GM12875 (cell line): ENCODE results near the gene MBD6.
"Not testable (repeated sequence)": the region's sequence is repeated elsewhere in the genome, so short reads cannot be mapped to it uniquely, and the experiment has no call there.

Source experiments
- H3K4me3 ChIP-seq: one replicate; pipeline ENCODE4 v1.5.1; 2011; ENCODE audit warnings: low read depth, low read length, control low read depth
- TF ChIP-seq, protein P1 (sequence below): IDR thresholded peaks from 2 replicates; pipeline ENCODE4 v1.5.1; 2011; ENCODE audit warnings: low read depth, mild to moderate bottlenecking, control low read depth, inconsistent platforms, low read length, moderate library complexity, borderline replicate concordance; ENCODE audit not compliant: insufficient read depth

The MBD6 gene

GRCh38 chr12:57491393-57492280, 31.0 kb upstream of the MBD6 start:
- TF ChIP-seq, protein P1, sequence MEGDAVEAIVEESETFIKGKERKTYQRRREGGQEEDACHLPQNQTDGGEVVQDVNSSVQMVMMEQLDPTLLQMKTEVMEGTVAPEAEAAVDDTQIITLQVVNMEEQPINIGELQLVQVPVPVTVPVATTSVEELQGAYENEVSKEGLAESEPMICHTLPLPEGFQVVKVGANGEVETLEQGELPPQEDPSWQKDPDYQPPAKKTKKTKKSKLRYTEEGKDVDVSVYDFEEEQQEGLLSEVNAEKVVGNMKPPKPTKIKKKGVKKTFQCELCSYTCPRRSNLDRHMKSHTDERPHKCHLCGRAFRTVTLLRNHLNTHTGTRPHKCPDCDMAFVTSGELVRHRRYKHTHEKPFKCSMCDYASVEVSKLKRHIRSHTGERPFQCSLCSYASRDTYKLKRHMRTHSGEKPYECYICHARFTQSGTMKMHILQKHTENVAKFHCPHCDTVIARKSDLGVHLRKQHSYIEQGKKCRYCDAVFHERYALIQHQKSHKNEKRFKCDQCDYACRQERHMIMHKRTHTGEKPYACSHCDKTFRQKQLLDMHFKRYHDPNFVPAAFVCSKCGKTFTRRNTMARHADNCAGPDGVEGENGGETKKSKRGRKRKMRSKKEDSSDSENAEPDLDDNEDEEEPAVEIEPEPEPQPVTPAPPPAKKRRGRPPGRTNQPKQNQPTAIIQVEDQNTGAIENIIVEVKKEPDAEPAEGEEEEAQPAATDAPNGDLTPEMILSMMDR: peak; percentile 25; the same call in 1 of the 2 replicates
- no peak overlapping the region for H3K4me3 ChIP-seq

- H3K4me3 ChIP-seq: not testable (repeated sequence)
These were observed 27.4 kb upstream of the MBD6 start for GRCh38 chr12:57495051-57495701.

- TF ChIP-seq, protein P1: no peak
- no peak overlapping the region for H3K4me3 ChIP-seq
These were observed 25.8 kb upstream of the MBD6 start for GRCh38 chr12:57496822-57497221.

- H3K4me3 ChIP-seq: no peak overlapping the region
- TF ChIP-seq, protein P1: no peak
These were observed 25.1 kb upstream of the MBD6 start for GRCh38 chr12:57497223-57498131.

- TF ChIP-seq, protein P1: no peak
- H3K4me3 ChIP-seq: no peak overlapping the region
These were observed 24.5 kb upstream of the MBD6 start for GRCh38 chr12:57498132-57498502.

DNA sequence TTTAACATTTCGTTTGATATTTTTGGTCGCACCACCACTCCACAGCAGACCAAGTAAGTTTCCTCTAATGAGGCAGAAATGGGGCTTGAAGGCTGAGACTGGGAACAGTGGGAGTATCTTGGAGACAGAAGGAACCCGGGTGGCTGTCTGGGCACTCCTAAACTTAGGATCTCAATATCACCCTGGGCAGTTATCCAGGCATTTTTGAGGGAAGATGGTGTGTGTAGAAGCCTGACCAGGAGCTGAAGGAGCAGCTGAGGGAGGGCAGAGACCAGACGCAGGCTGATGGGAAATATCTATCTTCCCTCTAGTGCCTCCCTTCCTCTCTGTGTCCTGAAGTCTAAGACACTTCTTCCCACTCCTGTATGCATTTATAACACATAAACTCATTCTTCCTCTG, 24.1 kb upstream of the MBD6 start:
- no peak overlapping the region for H3K4me3 ChIP-seq

More for the DNA sequence above, 24.1 kb upstream of the MBD6 start:
- TF ChIP-seq, protein P1: no peak
